HG03139 (cell line): Measurements from ENCODE around the gene SLC4A11.

Experiments
- ATAC-seq: cut with Tn5 transposase; IDR thresholded peaks from one replicate; pipeline ENCODE4 v1.9.1; 2021; ENCODE audit not compliant: unreplicated experiment

SLC4A11 gene

DNA sequence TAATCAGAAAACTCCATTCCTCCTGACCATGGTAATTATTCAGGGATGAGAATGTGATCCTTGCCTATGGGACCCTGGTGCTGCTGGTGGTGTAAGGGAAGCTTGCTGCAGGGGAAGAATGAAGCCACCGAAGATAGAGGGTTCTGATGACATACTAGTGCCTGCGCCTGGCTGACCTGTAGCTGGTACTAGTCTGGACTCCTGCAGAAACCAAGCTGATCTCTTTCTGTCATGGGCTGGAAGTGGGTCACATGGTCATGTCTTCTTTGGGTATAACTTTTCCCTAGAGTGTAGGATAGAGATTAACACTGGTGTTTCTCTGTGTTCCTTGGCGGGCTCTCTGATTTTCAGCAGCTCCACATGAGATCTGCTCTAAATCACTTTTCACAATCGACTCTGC is 8.6 kb upstream of the SLC4A11 start:
- no peak for ATAC-seq

DNA sequence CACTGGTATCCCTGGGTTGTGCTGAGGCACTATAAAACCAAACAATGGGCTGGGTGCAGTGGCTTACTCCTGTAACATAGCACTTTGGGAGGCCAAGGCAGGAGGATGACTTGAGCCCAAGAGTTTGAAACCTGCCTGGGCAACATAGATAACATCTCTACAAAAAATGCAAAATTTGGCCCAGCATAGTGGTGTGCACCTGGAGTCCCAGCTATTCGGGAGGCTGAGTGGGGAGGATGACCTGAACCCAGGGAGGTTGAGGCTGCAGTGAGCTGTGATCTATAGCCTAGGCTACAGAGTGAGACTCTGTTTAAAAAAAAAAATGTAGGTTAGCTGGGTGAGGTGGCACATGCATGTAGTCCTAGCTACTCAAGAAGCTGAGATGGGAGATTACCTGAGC is 7.7 kb upstream of the SLC4A11 start:
- ATAC-seq: no peak

GRCh38 chr20:3245711-3246110 is 6.7 kb upstream of the SLC4A11 start:
- ATAC-seq: no peak

- no peak for ATAC-seq
Observed at GRCh38 chr20:3245156-3245555, 6.2 kb upstream of the SLC4A11 start.

GRCh38 chr20:3244613-3245012 is 5.6 kb upstream of the SLC4A11 start:
- ATAC-seq: no peak

- no peak for ATAC-seq
Observed at GRCh38 chr20:3243718-3244358, 4.8 kb upstream of the SLC4A11 start.

- no peak for ATAC-seq
Observed at GRCh38 chr20:3242172-3242692, 3.2 kb upstream of the SLC4A11 start.

DNA sequence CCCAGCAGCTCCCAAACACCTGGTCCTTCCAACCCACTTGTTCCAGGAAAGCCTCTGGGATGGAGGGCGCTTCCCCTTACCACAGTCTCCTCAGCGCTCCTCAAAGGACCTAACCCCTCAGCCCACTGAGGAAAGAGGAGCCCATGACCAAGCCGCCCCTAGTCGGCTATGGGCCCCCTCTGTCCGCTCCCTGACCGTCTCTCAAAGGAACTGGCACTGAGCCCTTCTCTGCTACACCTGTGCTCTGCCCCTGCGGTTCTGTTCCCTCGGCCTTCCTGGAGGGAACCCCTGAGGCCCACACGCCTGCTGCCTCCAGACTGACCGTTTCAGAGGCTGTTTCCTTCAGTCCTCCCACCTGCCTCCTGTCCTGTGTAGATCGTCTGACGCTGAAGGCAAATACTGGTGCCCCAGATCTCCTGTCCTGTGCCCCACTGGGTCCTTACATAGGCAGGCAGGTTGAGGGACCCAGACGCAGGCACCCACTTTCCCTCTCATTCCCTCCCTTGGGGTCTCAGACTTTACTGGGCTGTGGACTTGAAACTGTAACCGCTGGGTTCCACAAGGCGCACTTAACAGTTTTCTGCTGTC is 1.9 kb upstream of the SLC4A11 start:
- no peak for ATAC-seq

GRCh38 chr20:3239867-3240775 is 1.1 kb upstream of the SLC4A11 start:
- ATAC-seq: no peak

DNA sequence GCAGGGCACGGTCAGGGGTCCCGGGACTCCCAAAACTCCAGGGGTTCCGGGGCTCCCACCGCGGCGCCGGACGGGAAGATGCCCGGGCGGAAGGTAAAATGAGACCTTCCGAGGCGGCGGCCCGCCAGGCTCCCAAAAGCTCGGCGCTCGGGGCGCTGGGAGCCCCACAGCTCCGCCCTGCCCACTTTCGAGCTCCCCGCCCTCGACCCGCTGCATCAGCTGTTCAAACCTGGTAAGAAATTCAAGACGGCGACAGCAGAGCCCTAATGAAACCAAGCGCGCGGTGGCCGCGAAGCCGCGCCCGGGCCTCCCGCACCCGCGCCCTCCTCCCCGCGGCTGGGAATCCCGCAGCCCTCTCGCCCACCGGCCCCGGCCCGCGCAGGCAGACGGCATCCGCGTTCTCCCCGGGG is 369 bp downstream of the SLC4A11 start:
- no peak for ATAC-seq

DNA sequence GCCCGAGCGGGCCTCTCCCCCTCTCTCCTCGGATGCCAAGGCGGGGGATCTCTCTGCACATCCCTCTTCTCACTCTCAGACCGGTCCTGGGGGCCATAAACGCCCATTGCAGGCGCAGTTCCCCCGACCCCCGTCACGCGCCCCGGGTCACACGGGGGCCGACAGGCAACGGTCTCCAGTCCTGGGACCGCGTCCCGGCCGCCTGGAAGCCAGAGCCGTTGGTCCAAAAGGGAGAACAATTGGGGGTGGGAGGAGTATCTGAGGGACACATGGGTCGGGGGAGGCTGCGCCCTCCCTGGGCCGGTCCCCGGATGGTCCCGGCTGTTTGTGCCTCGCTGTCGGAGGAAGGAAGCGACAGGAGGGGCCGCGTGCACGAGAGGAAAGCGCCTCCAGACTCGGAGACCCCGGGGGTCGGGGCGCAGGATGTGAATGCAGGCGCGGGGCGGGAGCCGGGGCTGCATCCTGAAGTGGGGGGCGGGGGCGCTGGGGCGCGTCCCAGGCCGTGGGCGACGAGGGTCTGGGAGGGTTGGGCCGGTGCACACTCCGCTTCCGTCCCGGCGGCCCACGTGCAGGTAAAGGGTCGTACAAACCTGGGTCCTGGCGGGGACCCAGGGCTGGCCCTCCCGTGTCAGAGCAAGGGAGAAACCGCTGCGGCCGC is 903 bp downstream of the SLC4A11 start:
- no peak for ATAC-seq

DNA sequence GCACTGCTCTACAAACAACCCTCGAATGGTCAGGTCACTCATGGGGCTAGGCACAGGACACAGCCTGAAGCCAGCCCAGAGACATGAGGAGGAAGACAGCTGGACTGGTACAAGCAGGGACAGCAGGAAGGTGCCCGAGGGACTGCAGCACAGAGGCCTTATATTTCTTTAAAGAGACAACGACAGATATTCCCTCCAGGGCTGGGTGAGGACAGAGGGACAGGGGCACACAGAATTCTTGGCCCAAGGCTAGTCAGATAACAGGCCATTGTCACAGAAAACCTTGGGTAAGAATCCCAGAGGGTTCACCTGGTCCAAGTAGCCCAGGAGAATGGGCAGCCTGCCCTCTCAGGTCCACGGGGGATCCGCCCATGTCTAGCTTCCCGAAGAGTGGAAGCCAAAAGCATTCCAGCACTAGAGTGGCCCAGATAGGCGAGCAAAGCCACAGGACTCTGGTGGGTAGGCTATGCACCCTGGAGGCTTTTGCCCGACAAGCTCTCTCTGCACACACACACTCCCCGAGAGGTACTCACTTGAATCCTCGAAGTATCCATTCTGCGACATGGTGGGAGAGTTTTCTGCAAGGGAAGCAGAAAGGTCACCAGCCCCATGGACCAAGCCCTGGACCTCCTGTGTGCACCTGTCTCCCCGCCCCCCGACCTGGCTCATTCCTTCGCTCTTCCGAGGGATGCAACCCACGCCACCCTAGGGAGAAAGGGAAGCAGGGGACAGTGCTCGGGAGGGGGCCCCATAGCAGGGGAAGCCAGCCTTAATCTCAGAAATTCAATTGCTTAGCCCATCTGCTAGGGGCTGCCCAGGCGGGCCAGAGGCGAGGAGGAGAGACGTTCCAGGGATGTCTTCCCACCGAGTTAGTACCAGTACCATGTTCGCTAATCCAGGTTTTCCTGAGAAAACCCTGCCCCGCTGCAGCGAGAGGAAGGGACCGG is 1.7 kb downstream of the SLC4A11 start:
- no peak for ATAC-seq

- no peak for ATAC-seq
Observed at GRCh38 chr20:3235666-3236324, 3.2 kb downstream of the SLC4A11 start.

- ATAC-seq: no peak
Observed at GRCh38 chr20:3233991-3234498, 4.9 kb downstream of the SLC4A11 start.

GRCh38 chr20:3233131-3233990 is 5.6 kb downstream of the SLC4A11 start:
- ATAC-seq: no peak

GRCh38 chr20:3231889-3232588 is 7.0 kb downstream of the SLC4A11 start:
- no peak for ATAC-seq

GRCh38 chr20:3231116-3231515 is 7.9 kb downstream of the SLC4A11 start:
- no peak for ATAC-seq

DNA sequence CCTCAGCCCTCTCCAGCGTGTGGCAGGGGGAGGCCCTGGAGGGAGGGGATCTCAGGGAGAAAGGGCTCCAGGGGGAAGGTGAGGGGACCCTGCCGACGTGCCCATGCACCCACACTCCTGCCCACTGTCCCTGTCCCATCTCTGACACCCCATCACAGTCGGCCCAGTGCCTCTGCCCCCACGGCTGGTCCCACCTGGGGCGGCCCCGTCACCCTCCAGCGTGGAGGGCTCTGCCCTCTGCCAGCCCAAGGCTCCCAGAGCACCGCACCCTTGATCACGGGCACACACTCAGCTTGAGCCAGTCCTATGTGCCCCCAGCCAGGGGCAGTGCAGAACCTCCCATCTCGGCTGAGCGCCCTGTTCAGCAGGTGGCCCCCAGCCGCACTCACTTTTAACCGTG is 9.2 kb downstream of the SLC4A11 start:
- ATAC-seq: no peak
